Activated naive CD4-positive, alpha-beta T cell treated with anti-CD3 and anti-CD28 coated beads, Interleukin-2, amount 50 U/mL, for 72 hours (primary cell): ENCODE results near the gene DCLK2. TPM values are rescaled to one million over a fixed set of nuclear protein-coding genes. Genes with fewer than 3 reads are reported as not detected.

Source experiments
- ATAC-seq, 2 donors: fragments of 150-1000 bp; cut with Tn5 transposase; 2 replicates each; pipeline ENCODE4 v1.10.0; 2021; ENCODE audit warnings: mild to moderate bottlenecking in 2 of 2, moderate library complexity in 2 of 2
- DNase-seq, 2 donors: peaks; one replicate each; pipeline ENCODE4 v3.0.0; 2021 to 2022; ENCODE audit warnings: low spot score in 2 of 2
- H3K27ac Mint-ChIP-seq, 2 donors: one replicate each; pipeline ENCODE4 v1.8.0; 2022; ENCODE audit warnings: mild to moderate bottlenecking in 2 of 2, mixed read lengths in 2 of 2
- H3K36me3 Mint-ChIP-seq, 2 donors: one replicate each; pipeline ENCODE4 v1.8.0; 2022; ENCODE audit warnings: mixed read lengths in 2 of 2
- H3K9me3 Mint-ChIP-seq, 2 donors: one replicate each; pipeline ENCODE4 v1.8.0; 2022; ENCODE audit warnings: mixed read lengths in 2 of 2
- total RNA-seq, 2 donors: library from RNA; stranded (reverse); gene quantifications; one replicate each; pipeline ENCODE4 v1.2.3, GENCODE V29; 2022

Gene DCLK2
- total RNA-seq, 2 donors from 2014 or later, result not detected

DNA sequence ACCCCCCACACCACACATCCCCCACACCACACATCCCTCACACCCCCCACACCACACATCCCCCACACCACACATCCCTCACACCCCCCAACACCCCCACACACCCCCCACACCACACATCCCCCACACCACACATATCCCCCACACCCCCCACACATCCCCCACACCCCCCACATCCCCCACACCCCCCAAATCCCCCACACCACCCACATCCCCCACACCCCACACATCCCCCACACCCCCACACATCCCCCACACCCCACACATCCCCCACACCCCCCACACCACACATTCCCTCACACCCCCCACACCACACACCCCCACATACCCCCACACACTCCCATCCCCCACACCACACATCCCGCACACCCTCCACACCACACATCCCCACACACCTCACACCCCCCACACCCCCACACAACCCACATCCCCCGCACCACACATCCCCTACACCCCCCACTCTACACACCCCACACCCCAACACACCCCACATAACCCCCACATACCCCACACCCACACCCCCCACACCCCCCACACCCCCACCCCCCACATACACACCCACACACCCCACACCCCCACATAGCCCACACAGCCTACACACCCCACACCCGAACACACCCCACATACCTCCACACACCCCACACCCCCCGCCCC, 172.9 kb downstream of the DCLK2 start:
- ATAC-seq (no peak), DNase-seq (no peak)
- H3K36me3 Mint-ChIP-seq, result no peaks in the 10 kb centered on the region
- H3K9me3 Mint-ChIP-seq, result no peaks in the 10 kb centered on the region
- H3K27ac Mint-ChIP-seq, result no peak overlapping the region

DNA sequence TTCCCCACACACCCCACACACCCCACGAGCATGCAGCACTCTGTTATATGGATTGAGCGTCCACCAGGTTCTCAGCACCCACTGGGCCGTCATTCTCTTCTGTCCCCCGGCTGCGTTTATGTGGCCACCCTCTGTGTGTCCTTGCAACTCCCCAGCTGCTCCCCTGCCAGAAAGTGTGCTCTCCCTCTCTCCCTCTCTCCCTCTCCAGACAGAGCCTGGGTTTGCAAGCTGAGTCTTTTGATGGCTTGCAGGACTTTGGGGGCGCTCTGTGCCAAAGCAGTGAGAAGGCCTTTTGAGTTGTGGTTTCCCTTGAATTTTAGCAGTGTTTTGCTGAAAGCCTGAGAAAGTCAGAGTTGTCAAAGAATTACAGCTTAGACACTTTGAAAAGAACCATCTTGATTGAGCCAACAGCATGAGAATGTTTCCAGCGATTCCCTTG, 173.5 kb downstream of the DCLK2 start:
- H3K36me3 Mint-ChIP-seq, result no peaks in the 10 kb centered on the region
- DNase-seq (no peak), ATAC-seq (peak; percentile 20 to 46)
- H3K9me3 Mint-ChIP-seq, result no peaks in the 10 kb centered on the region
- H3K27ac Mint-ChIP-seq, result no peak overlapping the region

DNA sequence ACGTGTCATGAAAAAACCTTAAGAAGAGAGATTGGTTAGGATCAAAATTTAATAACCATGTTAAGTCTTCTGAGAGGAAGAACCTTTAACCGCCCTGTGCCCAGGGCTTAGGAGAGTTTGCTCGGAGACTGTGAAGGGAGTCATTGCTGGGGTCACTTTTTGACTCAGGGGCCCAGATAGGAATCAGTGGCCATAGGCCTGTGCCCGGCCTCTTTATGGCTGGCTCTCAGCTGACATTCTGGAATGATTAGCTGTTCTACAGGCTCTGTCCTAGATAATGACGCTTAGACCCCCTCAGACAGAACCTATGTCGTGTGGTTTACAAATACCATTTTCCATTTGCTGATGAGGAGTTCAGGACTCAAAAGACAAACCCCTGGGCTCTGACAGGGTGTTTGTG, 174.1 kb downstream of the DCLK2 start:
- ATAC-seq (peak in 1 of 2 donors; percentile 15), DNase-seq (no peak)
- H3K27ac Mint-ChIP-seq, result no peak overlapping the region
- no peaks in the 10 kb centered on the region for H3K36me3 Mint-ChIP-seq
- H3K9me3 Mint-ChIP-seq, result no peaks in the 10 kb centered on the region

DNA sequence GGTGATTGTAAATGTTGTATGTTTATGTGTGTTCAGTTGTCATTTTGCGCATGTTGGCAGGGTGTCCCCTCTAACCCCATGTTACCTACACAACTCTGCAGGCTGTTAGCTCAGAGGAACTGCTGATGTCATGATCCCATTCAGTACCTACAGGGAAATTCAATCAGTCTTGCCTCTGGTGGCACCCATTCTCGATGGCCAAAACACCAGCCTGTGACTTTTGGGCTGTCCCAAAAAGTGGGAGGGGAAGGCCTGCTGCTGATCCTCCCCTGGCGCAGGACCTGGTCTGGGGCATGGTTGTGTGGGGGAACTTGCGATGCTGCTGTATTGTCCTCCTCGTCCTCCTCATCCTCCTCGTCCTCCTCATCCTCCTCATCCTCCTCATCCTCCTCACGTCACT, 174.5 kb downstream of the DCLK2 start:
- Mint-ChIP-seq H3K9me3 (no peaks in the 10 kb centered on the region), H3K36me3 (no peaks in the 10 kb centered on the region), H3K27ac (peak overlapping the region in 1 of 2 donors; percentile 51)
- ATAC-seq (no peak), DNase-seq (no peak)

DNA sequence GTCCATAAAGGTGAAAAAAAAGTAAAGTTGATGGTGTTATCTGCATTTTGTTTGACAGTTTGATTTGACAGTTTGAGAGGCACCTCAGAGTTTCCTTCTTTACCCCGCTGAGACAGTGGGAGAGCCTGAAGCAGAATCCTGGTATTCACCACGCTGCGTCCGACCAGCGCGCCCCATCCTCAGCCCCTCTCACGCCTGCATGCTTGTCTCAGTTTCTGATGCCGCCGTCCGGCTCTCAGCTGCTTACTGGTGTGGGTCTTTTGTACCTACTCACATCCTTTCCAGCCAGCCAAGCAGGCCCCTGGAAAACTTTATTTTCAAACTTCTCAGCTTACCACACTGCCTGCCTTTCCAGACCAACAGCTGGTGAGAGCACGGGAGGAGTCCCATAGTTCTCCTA, 175.2 kb downstream of the DCLK2 start:
- Mint-ChIP-seq H3K27ac (no peak overlapping the region), H3K36me3 (no peaks in the 10 kb centered on the region), H3K9me3 (no peaks in the 10 kb centered on the region)
- ATAC-seq (no peak), DNase-seq (no peak)

DNA sequence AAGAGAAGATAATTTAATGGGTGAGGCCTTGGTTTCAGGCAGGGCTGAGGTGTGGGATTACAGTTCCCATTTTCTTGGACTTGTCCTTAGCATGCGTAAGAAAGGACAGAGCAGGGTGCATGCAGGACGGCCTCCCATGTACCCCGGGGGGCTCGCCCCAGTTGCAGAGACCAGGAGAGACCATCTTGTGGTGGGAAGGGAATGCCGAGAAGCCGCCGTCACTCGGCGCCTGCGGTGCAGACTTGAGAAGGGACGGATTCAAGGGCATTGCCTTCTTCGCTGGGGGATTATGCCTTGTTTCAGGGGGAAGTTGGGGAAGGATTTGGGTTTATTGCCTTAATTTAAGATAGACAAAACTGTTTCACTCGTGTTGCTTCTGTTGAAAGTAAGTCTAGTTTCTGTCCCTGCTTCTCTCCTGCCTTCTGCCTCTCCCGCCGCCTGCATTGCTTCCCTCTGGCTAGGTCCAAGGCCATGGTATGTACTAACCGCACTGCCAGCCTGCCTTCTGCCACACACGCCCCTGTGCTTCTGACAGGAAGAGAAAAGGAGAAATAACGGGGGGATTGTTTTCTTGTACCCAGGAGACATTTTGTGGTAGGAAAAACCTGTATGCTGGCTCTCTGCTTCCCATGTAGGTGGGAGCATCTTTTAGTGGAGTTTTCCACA, 175.9 kb downstream of the DCLK2 start:
- Mint-ChIP-seq H3K36me3 (no peaks in the 10 kb centered on the region), H3K9me3 (no peaks in the 10 kb centered on the region)
- ATAC-seq, result no peak

DNA sequence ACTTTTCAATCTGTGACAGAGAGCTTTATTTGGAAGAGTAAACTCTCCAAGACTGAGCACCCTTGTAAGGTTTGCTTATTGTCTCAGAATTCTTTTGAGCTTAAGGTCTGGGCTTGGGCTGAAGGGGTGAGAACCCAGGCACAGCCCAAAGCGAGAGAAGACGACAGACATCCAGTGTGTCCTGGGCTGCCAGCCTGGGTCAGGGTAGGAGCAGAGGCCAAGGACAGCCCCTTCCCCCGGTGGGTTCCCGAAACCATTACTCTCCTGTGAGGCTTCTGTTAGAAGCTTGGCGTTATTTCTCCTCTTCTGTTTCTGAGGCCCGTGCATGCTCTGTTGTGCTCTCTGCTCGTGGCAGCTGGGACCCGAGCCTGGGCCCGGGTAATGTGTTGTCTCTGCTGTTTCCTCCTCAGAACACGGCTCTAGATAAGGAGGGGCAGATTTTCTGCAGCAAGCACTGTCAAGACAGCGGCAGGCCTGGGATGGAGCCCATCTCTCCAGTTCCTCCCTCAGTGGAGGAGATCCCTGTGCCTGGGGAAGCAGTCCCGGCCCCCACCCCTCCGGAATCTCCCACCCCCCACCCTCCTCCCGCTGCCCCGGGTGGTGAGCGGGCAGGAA, 177.5 kb downstream of the DCLK2 start:
- ATAC-seq (no peak), DNase-seq (no peak)
- no peak overlapping the region for H3K27ac Mint-ChIP-seq
- no peaks in the 10 kb centered on the region for H3K36me3 Mint-ChIP-seq
- H3K9me3 Mint-ChIP-seq, result no peaks in the 10 kb centered on the region

More for the DNA sequence above, 175.9 kb downstream of the DCLK2 start:
- peak overlapping the region in 1 of 2 donors; percentile 61 for H3K27ac Mint-ChIP-seq
- no peak for DNase-seq

DNA sequence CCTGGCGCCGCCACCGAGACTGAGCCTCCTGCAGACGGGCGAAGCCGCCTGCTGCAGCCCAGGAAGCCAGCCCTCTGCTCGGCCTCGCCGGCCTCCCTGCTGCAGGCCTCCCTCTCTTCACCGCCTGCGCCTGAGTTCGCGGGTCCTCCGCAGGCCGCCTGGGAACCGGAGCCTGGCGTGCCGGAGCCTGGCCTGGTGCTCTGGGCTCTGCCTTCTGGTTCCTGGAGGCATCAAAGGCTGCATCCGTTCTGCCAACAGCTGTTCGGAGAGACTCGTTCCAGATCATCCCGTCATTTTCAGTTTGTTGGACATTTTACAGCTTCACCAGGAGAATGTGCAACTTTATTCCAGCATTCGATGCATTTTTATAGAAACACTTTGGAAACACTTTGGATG, 178.0 kb downstream of the DCLK2 start:
- DNase-seq, result no peak
- Mint-ChIP-seq H3K36me3 (no peaks in the 10 kb centered on the region), H3K27ac (peak overlapping the region; percentile 53 to 55), H3K9me3 (no peaks in the 10 kb centered on the region)
- no peak for ATAC-seq

DNA sequence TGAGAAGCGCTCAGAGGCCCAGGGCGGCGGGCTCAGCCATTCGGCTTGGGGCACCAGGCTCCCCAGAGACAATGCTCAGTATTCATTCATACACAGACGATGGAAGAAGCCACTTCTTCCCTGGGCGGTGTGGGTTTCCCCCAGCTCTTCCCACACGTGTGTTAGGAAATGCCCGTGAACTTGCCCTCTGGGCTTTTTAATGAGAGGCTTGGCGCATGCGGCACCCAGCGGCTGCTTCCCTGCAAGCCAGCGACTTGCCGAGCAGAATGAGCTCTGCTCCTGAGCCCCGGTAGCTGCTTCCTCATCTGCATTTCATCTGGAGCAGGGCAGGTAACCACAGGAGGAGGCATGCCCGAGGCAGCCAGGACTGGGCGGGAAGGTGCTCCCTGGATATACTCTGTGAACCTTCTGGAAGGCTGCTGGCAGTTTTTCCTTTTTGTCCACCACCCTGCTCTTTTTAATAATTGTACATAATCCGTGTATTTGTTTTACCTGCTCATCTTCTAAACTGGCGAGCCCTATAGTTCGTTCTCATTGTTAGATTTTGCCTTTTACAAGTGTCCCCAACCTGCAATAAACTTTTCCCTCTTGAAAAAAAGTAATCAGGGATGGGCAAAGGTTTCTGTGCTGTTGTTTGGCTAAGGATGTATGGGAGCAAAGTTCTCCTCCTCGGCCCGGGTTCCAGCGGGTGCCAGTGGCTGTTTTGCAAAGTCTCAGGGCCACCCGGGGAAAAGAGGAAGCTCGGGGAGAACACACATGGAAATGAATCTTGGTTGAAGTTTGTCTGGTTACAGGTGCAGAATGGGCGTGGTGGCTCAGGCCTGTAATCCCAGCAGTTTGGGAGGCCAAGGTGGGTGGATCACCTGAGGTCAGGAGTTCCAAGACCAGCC, 178.8 kb downstream of the DCLK2 start:
- H3K9me3 Mint-ChIP-seq, result no peaks in the 10 kb centered on the region
- no peaks in the 10 kb centered on the region for H3K36me3 Mint-ChIP-seq
- DNase-seq, result no peak
- ATAC-seq, result no peak
- peak overlapping the region; percentile 53 to 55 for H3K27ac Mint-ChIP-seq

DNA sequence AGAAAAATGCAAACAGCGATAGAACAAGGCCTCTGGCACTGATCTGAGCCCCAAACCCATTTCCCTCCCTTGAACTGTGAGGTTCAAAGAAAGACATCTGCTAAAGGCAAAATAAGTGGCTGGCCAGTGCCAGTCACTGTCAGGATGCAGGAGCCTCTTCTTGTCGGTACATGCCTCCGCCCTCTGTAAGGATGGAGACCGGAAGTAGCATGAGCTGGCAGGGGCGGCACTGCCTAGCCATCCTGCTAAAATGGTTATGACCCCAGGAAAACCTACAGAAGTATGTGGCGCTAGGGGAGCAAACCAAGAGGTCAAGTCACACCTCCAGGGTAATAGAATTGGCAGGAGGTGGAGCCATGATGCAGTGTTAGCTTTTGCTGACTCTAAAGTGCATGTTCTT, 180.3 kb downstream of the DCLK2 start:
- ATAC-seq, result no peak

DNA sequence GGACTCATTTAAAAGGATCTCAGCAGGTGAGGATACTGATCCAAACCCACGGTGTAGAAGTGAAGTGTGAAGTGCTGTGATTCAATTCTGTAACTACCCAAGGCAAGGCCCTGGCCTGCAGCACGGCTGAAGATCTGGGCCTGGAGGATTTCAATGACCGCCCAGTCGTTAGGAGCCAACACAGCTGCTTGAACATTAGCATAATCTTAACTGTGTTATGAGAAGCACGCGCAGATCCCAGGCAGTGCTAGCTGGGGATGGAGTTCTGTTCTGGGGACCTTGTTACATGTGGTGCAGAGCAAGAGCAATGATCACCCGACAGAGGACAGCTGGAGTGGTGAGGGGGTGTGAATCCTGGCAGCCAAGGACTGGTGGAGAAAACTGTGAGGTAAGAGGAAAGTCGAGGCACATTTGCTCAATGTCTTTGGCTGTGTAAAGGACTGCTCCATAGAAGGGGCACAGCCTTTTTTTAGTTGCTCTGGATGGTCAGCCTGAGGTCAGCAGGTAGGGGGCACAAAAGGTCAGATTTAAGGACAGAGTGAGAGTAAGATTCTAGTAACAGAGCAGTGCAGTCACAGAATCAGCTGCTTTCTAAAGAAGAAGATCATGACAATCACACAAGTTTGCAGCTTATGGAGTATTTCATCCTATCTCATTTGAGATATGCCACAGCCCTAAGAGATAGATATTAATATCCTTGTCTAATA, 181.8 kb downstream of the DCLK2 start:
- no peaks in the 10 kb centered on the region for H3K9me3 Mint-ChIP-seq
- DNase-seq (no peak), ATAC-seq (no peak)
- H3K36me3 Mint-ChIP-seq, result peaks cover 0 to 6% of the 10 kb centered on the region in 2 donors
- H3K27ac Mint-ChIP-seq, result peak overlapping the region in 1 of 2 donors; percentile 23

More for the DNA sequence above, 180.3 kb downstream of the DCLK2 start:
- no peaks in the 10 kb centered on the region for H3K36me3 Mint-ChIP-seq
- no peak for DNase-seq
- H3K9me3 Mint-ChIP-seq, result no peaks in the 10 kb centered on the region
- peak overlapping the region in 1 of 2 donors; percentile 18 for H3K27ac Mint-ChIP-seq

DNA sequence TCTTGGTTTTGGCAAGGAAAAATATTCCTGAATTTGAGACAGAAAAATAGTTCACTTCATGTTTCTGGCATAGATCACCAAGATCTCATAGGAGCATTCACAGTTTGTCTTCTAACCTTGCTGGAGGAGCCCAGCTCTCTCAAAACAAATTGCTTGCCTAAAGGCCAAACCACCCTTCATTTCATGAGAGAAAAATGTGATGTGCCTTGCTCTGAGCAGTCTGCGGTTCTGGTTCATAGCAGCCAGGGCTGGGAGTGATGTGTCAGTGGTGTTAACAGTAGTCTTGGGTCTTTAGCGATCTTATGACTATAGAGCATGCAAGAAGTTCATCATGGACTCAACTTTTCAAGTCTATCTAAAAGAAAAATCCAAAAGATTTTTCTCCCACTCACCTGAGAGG, 183.3 kb downstream of the DCLK2 start:
- no peak for ATAC-seq
- Mint-ChIP-seq H3K27ac (no peak overlapping the region), H3K36me3 (peaks cover 6 to 7% of the 10 kb centered on the region in 2 donors), H3K9me3 (no peaks in the 10 kb centered on the region)
- no peak for DNase-seq

DNA sequence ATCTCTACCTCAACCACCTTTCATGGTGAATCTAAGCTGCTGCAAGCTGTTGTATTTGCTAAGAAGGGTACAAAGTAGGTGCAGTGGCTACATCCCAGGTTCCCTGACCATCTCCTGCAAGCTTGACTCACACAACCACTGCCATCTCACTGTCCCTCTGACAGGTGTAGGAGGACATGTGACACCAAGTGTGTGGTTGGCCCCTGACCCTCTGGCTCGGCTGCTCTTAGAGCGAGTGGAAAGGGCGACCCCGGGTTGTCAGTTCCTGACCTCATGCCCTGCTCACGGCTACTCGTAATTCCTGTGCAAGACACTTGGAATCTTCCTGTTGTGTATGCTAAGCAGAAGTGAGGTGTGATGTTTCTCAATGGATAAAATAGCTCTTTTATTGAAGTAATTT, 184.4 kb downstream of the DCLK2 start:
- ATAC-seq (no peak), DNase-seq (no peak)
- H3K9me3 Mint-ChIP-seq, result peaks cover 0 to 4% of the 10 kb centered on the region in 2 donors
- H3K36me3 Mint-ChIP-seq, result peaks cover 6 to 12% of the 10 kb centered on the region in 2 donors
- no peak overlapping the region for H3K27ac Mint-ChIP-seq

DNA sequence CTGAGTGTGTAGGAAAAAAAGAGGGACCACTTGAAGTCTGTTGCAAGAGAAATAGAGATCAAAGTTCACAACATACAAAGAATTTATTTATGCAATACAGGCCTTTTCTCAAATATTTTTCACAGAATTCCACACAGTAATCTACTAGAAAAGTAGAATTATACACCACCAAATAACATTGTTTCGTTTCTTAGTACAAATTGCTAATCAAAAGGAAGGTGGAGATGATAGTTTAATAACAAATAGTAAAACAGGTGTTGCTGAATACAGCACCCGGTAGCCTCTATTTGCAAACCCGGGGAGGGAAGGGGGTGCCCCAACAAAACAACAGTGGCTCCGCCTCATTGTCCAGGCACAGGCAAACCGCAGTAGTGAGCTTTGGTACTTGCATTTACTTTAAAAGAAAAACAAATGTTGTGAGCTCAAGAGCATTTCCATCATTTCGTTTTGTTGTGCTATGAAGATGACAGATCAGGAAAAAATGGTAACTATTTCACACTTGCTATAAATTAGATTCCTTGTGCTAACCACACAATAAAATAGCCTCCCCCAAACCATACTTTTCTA, 186.4 kb downstream of the DCLK2 start:
- H3K27ac Mint-ChIP-seq, result peak overlapping the region in 1 of 2 donors; percentile 48
- peaks cover 6 to 25% of the 10 kb centered on the region in 2 donors for H3K36me3 Mint-ChIP-seq
- peaks cover 0 to 4% of the 10 kb centered on the region in 2 donors for H3K9me3 Mint-ChIP-seq
- DNase-seq (no peak), ATAC-seq (no peak)

DNA sequence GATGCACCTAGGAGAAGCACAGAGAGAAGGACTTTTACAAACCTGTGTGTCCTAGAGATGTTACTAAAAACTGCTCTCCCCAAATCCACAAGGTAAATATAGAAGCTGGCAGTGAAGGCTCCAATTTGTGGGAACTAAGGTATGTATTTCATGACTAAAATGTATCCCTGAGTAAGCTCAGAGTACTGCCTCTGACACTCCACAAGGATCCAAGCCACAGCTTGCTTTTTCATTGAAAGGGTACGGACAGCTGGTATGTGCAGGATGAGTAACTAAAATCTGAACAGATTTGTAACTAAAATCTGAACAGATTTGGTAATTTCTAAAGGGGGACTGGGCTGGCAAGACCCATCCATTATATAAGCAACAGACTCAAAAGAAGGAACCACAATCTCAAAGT, 187.6 kb downstream of the DCLK2 start:
- ATAC-seq (no peak), DNase-seq (no peak)
- no peak overlapping the region for H3K27ac Mint-ChIP-seq
- peaks cover 6 to 32% of the 10 kb centered on the region in 2 donors for H3K36me3 Mint-ChIP-seq
- H3K9me3 Mint-ChIP-seq, result peaks cover 0 to 4% of the 10 kb centered on the region in 2 donors

DNA sequence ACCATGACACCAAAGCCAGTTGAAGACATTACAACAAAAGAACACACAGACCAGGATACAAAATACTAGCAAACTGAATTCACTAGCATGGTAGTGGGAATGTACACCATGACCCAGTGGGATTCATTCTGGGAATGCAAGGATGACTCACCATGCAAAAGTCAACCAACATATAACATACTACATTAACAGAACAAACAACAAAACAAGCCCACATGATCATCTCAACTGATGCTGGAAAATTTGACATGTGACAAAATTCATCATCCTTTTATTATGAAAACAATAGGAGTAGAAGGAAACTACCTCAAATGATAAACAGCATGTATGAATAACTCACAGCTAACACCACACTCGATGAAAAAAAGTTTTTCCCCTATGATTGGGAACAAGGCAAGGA, 190.2 kb downstream of the DCLK2 start:
- peak overlapping the region in 1 of 2 donors; percentile 63 for H3K27ac Mint-ChIP-seq
- H3K9me3 Mint-ChIP-seq, result peaks cover 0 to 4% of the 10 kb centered on the region in 2 donors
- no peak for ATAC-seq
- peaks cover 17 to 43% of the 10 kb centered on the region in 2 donors for H3K36me3 Mint-ChIP-seq
- no peak for DNase-seq
